ENCODE results near the gene C6orf52. TPM values are rescaled to one million over a fixed set of nuclear protein-coding genes. Genes with fewer than 3 reads are reported as not detected.

The C6orf52 gene
- total RNA-seq: not detected in 2 replicates

GRCh38 chr6:10694302-10695085 lies at the start of gene C6orf52, which contains the start of gene PAK1IP1:
Gene C6orf52, minus strand, starts transcription at chr6:10694616. Its CDS starts 7,066 bp downstream, at chr6:10687550.
Gene PAK1IP1, plus strand, starts transcription at chr6:10694972. Its CDS starts 14 bp downstream, at chr6:10694986.

GRCh38 chr6:10722820-10723566 lies 28.6 kb upstream of the C6orf52 start, which contains the start of gene TMEM14C:
Gene TMEM14C, plus strand, starts transcription at chr6:10723070. Its CDS starts 1,544 bp downstream, at chr6:10724614.

Small RNAs within 50 kb of the gene (small RNA-seq; reads per million reads assigned to genes)
- gene RF00019 (ENCODE audit: low replicate concordance): not detected

Other genes with a start within 250 kb of the C6orf52 start
- 0.43 TPM in 1 of 2 replicates, not detected in the other for gene GCNT2, start 173.3 kb downstream of the C6orf52 start, total RNA-seq
- 14.2 and 22.6 TPM in 2 replicates for gene PAK1IP1, start 356 bp upstream of the C6orf52 start, total RNA-seq
- 90.2 and 104 TPM in 2 replicates for gene TMEM14C, start 28.5 kb upstream of the C6orf52 start, total RNA-seq
- gene TMEM14B, start 53.2 kb upstream of the C6orf52 start, total RNA-seq: 43.3 and 49.0 TPM in 2 replicates
- not detected in 2 replicates for gene MAK, start 143.9 kb upstream of the C6orf52 start, total RNA-seq
- not detected in 2 replicates for gene GCM2, start 187.4 kb upstream of the C6orf52 start, total RNA-seq
- gene SYCP2L, start 192.4 kb upstream of the C6orf52 start, total RNA-seq: 0.22 TPM in 1 of 2 replicates, not detected in the other